Stimulated activated CD8-positive, alpha-beta memory T cell treated with anti-CD3 and anti-CD28 coated beads, Interleukin-15, amount 100 ng/mL, for 24 hours (primary cell): ENCODE measurements around the gene ZNF490.
A peak's percentile ranks its signal among the peaks of the same experiment; 100 is the strongest.
"Not testable (repeated sequence)": the region's sequence is repeated elsewhere in the genome, so short reads cannot be mapped to it uniquely, and the experiment has no call there.

ENCODE experiments used
- DNase-seq: peaks from one replicate; pipeline ENCODE4 v3.0.0-alpha.2; 2020; ENCODE audit warnings: low read depth

ZNF490 gene

GRCh38 chr19:12610540-12611360 is at the start of gene ZNF490, which contains the start of gene ZNF791:
TSS of gene ZNF490 (minus strand) at chr19:12610813. CDS start at chr19:12610680, 133 bp downstream.
TSS of gene ZNF791 (plus strand) at chr19:12610920. CDS start at chr19:12611080, 160 bp downstream.
- peak; percentile 84 for DNase-seq

- DNase-seq, result no peak
These were observed 47.4 kb upstream of the ZNF490 start for GRCh38 chr19:12657966-12658365.

GRCh38 chr19:12656899-12657571 is 46.4 kb upstream of the ZNF490 start:
- no peak for DNase-seq

- DNase-seq, result no peak
These were observed 44.9 kb upstream of the ZNF490 start for GRCh38 chr19:12655546-12655945.

- no peak for DNase-seq
These were observed 41.6 kb upstream of the ZNF490 start for GRCh38 chr19:12652219-12652618.

GRCh38 chr19:12649941-12650340 is 39.3 kb upstream of the ZNF490 start:
- DNase-seq, result no peak

GRCh38 chr19:12648088-12648487 is 37.5 kb upstream of the ZNF490 start:
- DNase-seq, result no peak

GRCh38 chr19:12647490-12648071 is 37.0 kb upstream of the ZNF490 start:
- no peak for DNase-seq

GRCh38 chr19:12647047-12647446 is 36.4 kb upstream of the ZNF490 start:
- no peak for DNase-seq

GRCh38 chr19:12646551-12646950 is 35.9 kb upstream of the ZNF490 start:
- no peak for DNase-seq

- not testable (repeated sequence) for DNase-seq
These were observed 33.1 kb upstream of the ZNF490 start for GRCh38 chr19:12643716-12644115.

GRCh38 chr19:12642506-12642905 is 31.9 kb upstream of the ZNF490 start:
- no peak for DNase-seq

GRCh38 chr19:12641456-12641855 is 30.8 kb upstream of the ZNF490 start:
- no peak for DNase-seq

- DNase-seq, result peak; percentile 58
These were observed 29.4 kb upstream of the ZNF490 start for GRCh38 chr19:12639901-12640613.

- DNase-seq, result no peak
These were observed 28.1 kb upstream of the ZNF490 start for GRCh38 chr19:12638611-12639182.

GRCh38 chr19:12636631-12637030 is 26.0 kb upstream of the ZNF490 start:
- no peak for DNase-seq

- DNase-seq, result no peak
These were observed 18.6 kb upstream of the ZNF490 start for GRCh38 chr19:12629215-12629614.

- no peak for DNase-seq
These were observed 17.7 kb upstream of the ZNF490 start for GRCh38 chr19:12628040-12629022.

GRCh38 chr19:12626958-12627357 is 16.3 kb upstream of the ZNF490 start:
- DNase-seq, result no peak

GRCh38 chr19:12623361-12624031 is 12.9 kb upstream of the ZNF490 start:
- DNase-seq, result no peak
